SW480 (cell line): ENCODE results near the gene SNX30.

Experiments
- DNase-seq: peaks from one replicate; pipeline ENCODE4 v3.0.0-alpha.2; 2016; ENCODE audit warnings: low spot score

SNX30 gene

DNA sequence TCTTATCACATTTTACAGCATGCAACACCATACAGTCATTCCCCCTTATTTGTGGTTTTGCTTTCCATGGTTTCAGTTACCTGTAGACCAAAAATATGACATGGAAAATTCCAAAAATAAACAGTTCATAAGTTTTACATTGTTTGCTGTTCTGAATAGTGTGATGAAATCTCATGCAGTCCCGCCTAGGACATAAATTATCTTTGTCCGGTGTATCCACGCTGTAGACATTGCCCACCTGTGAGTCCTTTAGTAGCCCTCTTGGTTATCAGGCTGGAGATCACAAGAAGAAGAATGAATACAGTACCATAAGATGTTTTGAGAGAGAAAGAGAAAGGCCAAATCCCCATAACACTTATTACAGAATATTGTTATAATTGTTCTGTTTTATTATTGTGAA lies 72.1 kb downstream of the SNX30 start:
- no peak for DNase-seq

DNA sequence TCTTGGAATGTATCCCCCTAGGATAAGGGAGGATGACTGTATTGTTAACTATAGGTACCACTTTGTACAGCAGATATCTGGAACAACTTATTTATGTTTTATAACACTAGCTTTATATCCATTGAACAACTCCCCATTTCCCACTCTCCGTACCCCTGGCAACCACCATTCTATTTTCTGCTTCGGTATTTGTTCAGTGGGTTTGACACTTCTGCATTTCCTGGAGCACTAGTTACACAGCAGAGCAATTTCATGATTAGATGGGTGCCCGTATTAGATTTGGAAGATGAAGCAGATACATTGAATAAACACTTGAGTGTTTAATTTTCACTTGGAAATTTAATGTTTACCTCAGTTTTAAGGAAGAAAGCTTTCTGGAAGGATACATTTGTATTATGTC lies 72.7 kb downstream of the SNX30 start:
- DNase-seq = no peak

DNA sequence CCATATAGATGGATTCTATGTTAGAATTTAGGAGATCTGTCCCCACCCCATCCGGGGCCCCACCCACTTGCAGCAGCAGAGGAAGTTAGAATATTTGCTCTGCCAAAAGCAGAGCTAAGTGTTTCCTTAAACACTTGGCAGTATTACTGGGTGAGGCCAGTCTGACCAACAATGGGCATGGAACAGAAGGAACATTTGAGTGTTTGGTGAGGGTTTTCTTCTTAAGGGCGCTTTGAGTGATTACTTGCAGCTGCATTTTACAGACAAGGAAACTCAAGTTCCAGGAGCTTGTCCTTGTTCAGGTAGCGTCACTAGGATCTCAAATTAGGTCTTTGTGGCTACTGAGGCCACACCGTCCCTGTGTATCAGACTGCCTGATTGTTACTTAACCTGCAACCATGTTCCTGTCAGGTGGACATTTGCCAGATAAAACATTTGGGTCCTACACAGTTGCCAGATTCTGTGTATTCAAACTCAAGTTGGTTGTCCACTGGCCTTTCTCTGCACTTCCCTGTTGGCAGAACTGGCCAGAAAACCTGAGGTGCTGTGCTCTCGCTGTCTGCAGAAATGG lies 80.8 kb downstream of the SNX30 start:
- no peak for DNase-seq

DNA sequence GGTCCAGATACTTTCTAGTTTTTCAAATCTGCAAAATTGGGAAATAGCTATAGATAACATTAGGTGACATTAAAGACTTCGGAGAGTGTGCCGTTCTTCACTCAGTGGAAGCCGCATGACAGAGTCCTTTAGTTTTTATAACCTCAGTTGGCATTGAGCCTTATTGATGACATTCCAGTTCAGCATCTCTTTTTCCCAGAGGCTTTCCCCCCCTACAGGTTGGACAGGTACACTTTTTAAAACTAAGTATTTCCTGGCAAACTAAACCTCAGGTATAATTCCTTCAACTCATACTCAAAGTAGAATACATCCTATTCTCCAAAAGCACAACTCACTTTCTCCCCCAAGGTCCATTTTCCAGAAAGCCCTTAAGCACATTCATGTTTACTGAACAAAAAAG lies 81.4 kb downstream of the SNX30 start:
- DNase-seq = no peak

DNA sequence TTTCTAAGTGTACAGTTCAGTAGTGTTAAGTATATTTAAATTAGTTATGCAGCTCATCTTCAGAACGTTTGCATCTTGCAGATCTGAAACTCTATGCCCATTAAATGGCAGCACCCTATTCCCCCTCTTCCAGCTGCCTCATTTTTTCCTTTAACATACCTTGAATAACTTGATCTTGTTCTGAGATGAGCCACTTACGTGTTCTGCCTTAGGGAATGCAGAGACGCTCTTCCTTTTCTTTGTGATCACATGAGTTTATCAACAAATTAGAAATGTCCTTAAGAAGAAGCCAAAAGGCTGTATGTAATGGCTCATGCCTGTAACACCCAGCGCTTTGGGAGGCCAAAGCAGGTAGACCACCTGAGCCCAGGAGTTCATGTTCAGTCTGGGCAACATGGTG lies 82.5 kb downstream of the SNX30 start:
- no peak for DNase-seq

DNA sequence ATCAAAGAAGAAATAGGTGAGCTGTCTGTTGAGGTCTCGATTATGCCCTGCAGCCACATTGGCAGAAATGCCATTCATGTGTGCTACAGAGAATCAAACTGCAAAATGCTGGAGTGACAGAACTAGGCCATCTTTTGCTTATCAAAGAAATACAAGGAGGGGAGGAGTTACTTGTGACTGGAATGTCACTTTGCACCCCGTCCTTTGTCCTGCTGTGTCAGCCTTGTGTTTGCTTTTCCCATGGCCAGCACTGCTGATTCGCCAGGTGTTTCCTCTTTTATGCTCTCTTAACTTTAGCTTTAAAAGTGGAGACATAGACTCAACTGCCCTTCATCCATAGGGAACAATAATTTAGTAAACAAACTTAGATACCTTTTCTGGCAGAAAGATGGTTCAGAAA lies 85.8 kb downstream of the SNX30 start:
- DNase-seq = no peak

DNA sequence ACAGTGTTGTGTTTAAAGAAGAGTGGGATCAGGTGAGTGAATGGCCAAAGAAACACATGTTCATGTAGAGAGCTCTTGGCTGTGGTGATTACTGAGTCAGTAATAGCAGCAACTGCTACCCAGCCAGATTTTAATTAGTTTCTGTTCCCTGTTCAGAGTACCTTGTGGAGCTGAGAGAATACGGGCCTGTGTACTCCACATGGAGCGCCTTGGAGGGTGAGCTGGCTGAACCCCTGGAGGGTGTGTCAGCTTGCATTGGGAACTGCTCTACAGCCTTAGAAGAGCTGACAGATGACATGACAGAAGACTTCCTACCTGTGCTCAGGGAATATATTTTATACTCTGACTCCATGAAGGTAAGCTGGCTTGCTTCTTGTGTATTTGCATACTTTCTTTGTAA lies 87.8 kb downstream of the SNX30 start:
- DNase-seq = no peak

DNA sequence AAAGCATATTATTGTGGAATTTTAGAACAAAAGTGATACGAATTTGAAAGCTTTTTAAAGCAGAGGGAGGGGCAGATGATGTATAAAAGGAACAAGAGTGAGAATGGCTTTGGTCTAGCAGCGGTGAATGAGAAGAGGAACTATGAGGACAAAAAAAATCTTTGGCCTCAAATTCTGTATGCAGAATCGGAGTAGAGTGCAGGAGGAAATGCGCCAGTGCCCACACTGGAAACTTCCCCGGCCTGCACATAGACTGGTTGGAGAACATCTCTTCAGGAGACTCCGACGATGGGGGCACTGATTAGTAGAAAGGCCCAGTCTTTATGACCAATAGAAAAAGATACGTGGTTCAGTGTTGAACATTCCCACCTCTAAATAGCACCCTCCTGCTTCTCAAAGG lies 88.8 kb downstream of the SNX30 start:
- DNase-seq = no peak

DNA sequence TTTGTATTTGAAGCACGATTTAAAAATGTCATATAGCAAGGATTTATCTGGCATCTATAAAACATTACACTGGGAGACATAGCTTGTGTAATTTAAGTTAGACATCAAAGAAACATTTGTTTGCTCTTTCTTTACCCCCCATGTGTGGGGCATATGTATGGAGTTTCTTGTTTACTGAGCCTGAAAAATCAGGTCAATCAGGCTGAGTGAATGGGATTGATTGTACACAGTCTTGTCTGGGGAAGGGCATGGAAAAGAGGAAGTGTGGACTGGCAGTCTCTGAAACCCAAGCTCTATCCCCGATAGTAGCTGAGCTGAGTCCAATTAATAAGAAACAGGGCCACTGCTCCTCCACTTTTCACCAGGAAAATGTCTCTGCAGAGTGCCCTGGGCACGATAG lies 90.7 kb downstream of the SNX30 start:
- DNase-seq = no peak

DNA sequence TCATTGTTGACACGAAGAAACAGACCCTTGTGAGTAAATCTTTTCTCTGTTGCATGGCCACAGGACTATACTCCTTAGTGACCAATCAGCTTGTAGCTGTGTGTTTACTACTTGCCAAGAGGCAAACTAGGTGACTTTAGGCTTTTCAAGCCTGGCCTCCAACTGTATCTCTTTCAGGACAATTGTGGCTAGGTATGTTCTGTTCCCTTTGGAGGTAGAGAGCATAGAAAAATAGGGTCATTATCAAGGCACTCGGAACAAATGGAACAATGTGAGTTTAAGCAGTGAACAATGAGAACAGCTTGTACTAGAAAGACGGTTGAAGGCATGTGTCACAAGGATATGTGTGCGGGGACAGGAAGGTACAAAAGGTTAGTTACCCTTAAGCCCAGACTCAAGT lies 92.0 kb downstream of the SNX30 start:
- no peak for DNase-seq

DNA sequence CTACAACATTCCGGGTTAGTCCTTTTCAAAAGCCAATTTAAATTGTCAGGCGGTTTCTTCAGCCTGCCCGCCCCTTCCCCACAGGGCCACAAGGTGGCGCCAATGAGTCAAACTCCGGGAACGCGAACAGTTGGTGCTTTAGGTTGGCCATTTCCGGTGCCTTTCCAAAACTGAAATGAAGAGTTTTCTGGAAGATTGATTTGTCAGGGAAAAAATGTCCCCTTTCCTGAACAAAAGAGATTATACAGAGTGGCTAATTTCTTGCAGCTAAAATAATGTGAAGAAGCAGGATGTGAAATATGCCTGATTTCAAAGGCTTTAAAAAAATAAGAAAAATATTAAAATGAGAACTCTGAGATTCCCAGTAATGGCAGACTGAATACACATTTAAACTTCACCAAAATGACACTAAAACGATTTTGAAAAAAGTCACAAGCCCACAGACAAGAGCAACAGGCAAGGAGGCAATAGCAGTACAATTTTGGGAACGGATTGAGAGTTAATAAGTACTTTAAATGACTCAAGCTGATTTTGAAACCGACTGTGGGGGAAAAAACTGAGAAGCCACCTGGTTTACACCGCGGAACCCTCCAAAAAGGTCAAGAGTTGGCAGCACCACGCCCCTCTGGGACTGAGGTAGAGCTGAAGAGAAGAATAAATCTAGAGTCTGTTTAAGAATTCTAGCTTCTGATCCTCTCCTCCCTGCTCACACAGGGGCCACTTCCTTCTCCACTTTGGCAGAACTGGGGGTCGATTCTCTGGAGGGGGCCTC lies 94.4 kb downstream of the SNX30 start:
- peak; percentile 36 for DNase-seq

DNA sequence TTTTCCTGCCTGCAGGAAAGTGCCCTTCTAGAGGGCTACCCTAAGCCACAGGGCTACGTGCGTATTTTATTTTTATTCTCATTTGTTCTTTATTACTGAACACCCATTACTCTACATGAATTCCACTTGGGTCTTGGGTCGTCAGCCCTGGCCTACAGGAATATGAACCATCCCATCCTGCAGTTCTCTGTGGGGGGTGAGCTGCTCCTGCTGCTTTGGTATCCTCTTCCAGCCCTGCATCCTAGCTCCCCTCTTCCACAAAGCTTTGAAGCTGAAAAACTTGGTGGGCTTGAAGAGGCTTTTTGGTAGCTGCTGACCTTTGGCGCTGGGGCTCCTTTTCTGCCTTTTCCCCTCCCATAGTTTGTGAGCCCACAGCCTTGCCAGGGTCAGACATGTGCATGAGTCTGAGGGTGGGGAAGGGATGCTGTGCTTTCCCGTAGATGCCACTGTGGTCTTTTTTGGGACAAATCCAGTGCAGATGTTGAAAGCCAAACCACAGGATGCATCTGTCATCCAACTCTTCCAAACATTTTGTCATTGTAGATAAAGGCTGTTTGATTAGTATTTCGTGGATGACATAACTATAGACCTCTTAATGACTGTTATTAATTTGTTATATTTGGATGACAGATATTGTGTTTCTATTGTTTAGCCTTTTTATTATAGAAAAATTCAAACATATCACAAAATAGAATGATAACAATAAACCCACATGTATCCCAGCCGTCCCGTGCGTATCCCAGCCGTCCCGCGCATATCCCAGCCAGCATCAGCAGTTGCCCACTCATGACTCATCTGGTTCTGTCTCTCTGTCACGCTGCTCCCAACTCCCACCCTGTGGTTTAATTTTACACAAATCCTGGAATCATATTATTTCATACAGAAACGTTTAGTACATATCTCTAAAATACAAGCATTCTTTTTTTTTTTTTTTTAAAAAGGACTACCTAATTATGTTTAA lies 96.2 kb downstream of the SNX30 start:
- DNase-seq = no peak

DNA sequence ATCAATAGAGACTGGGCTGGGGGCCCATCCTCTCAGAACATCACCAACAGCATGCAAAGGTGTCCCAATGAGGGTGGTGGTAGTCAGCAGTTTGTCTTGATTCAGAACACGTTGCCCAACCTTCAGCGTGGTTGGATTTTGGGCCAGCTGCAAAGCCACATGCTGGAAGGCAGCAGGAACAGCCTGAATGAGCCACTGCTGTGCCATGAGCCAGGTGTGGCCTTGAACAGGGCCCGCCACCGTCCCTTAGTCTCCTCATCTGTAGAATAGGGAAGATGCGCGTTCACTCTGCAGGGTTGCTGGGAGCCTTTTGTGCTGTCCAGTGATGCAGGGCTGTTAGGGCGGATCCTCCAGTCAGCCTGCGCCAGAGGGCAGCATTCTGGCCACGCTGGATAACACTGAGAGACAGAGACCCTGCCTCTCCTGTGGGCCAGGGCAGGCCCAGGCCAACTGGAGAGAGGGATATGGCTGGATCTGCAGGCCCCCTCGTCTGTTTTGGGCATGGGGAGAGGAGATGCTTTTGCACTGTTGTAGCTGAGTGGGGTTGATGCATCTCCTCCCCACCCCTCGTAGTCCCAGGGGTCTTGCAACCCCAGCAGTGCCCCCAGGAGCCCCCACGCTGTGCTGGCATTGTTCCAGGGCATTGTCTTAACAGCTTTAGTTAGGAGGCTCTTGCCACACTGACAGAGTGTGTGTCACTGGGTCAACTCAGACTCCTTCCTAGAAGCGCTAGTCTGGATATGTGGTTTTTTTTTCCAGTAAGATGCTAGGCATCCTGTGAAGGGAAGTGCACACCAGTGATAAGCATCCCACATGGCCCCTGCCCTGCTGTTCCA lies 98.0 kb downstream of the SNX30 start:
- no peak for DNase-seq

DNA sequence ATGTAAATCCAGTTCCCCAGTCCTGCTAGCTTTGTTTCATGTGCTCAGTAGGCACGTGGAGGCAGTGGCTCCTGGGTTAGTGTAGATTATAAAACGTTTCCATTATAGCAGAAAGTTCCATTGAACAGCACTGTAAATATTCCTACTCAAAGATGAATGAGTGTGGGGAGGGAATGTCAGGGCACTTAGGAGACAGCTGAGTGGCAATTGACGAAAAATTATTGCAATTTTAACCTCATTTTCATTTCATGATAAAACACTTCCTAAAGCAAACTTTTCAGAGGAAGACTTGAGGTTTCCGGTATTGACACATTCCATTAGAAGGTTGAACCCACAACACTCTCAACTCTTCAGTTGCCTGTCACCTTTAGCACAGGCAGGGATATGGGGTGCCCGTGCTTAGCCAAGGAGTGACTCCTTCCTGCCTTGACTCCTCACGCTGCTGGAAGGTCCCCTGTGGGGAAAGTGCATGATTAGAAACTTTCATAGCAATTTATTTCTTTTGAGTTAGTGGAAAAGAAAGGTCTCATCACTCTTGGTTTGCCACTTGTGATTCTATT lies 98.9 kb downstream of the SNX30 start:
- no peak for DNase-seq

DNA sequence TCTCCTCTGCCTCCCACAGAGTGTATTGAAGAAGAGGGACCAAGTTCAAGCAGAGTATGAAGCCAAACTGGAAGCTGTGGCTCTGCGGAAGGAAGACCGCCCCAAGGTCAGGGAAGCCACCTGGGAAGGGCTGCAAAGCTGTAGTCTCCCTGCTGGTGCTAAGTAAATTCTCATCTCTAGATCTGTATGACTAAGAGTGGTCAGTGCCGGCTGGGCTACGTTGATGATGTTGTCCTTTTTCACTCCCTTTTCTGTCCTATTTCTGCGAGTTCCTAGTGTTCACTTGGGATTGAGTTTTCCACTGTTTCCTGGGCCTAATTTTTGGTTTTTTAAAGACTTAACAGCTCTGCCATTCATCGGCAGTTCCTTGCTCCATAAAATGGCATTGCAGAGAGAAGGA lies 100.3 kb downstream of the SNX30 start:
- no peak for DNase-seq

DNA sequence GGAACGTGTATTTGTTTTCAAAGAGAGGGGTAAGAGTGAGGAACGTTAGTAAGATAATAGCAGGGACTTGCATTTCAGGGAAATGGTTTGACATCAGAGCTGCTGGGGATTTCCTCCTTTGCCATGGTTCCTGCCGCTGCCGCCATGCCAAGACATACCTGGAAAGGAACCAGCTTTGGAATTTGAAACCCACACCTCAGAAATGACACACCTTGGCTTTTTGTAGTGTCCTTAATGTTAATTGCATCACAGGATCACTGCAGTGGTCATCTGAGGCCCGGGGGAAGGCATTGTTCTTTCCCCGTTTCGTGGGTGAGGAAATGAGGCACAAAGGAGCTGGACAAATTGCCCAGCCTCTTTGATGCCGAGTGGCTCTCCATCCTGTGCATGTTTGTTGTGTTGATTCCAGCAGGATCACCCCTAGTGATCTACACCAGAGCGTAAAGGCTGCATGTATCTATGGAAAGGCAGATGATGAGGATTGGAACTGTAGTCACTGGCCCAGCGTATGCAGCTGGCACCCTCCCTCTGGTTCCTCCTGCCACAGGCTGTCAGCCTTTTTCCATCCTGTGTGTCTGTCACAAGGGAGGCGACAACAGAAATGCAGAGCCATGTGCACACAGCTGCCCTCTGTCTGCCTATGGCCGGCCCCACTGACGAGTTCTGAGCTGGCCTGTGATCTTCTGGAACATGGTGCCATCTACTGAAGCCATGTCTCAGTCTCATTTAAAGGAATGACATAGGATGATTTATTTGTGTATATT lies 102.4 kb downstream of the SNX30 start:
- DNase-seq = no peak

DNA sequence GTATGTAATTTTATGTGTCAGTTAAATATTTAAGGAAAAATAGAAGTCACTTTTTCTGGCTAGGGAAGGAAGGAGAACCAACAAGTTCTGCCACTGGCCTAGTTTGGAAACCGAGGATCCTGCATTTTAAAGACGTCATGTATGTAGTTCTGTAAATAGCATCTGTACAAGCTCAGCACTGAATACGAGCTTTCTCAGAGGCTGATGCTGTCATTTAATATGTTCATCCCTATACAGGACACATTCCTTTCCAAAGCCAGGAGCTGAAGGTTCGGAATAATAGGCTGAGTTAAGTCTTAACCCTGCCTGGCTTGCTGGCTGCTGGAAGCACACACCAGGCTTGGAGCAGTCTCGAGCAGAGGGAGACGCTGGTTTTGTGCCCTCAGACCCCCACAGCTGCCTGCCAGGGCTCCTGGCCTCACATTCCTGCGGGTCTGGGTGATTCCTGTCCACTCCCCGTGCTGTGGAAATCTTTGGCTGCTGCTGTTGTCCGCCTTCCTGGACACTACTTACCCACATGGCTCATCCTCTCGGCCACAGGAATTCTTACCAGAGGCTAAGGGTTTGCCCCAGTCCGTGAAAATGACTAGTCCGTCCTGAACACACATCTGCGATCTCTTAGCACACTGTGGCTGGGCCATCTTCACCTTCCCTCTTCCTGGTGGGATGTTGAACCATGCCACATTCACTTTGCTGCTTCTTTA lies 103.5 kb downstream of the SNX30 start:
- DNase-seq = no peak

DNA sequence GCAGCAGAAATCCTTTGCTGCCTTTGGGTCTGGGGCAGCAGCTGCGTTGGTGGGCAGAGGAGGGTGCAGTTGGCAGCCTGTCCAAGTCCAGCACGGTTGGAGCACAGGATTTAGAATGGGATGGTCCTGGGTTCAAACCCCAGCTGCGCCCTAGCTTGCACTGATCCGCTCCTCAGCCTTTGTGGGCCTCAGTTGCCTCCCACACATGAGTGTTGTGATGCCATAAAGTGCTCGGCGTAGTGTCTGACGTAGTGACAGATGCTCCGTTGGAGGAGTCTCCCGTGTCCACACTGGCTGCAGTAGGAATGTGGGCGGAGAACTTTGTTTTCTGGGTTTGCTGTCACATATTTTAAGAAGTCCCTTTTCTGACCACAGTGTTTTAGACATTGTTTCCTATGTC lies 104.1 kb downstream of the SNX30 start:
- DNase-seq = no peak

DNA sequence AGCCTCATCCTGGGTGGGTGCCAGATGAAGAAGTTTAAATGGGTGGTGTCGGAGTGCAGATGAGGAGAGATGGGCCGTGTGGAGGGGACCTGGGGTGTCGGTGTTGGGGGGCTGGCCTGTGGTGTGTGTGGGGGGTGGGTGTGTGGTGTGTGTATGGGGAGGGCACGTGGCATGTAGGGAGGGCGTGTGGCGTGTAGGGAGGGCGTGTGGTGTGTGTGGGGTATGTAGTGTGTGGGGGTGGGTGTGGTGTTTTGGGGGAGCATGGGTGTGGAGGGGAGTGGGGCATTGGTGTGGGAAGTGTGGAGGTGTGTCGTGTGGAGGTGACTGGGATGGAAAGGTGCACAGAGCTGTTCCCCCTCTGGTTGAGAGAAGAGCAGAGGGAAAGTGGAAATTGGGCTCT lies 105.6 kb downstream of the SNX30 start:
- no peak for DNase-seq

DNA sequence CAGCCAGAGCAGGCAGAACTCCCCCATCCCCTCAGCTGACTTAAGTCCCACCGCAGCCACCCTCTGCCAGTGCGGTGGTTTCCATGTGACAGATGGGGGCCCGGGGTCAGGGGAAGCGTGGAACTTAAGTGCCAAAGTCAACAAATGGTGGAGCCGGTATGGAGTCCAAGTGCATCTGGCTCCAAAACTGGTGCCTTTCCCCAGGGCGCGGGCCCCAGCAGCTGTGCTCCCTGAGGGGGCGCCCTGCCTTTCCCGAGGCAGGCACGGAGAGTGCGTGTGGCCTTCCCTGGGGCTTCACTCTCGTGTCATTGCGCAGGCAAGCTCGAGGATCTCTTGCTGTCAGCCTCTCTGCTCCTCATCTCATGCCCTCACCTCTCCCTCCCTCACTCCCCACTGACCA lies 106.3 kb downstream of the SNX30 start:
- no peak for DNase-seq
